ENCODE data around the gene NFIA. TPM values are rescaled to one million over a fixed set of nuclear protein-coding genes. Genes with fewer than 3 reads are reported as not detected.

NFIA gene
- total RNA-seq, 1 experiment from 2014 or later = 23.9 TPM

DNA sequence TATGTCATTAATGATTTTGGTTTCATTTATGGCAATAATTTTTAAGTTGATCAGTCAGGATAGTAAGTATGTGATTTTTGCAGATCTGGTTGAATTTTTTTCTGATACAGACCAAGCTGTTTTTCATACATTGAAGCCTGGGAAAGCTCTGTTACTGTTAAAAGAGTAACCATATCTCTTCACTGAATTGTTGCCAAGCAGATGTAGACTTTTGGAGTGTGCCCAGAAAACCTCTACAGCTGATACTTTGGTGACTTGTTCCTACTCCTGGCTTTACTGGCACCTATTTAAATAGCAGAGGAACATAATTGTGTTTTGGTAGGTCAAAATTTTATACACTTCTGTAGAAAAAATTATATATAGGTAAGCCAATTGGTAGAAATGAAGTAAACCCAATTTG, 49.4 kb downstream of the NFIA start:
- H3K9me3 ChIP-seq (replicated peaks) = no peaks in the 10 kb centered on the region
- no peaks in the 10 kb centered on the region for H3K27me3 ChIP-seq
- DNase-seq = peak in 1 of 2 experiments; percentile 56
- no peaks in the 10 kb centered on the region for H3K36me3 ChIP-seq
- no peak overlapping the region; the same call in 1 of the 2 replicates for H3K27ac ChIP-seq
- peaks cover 17% of the 10 kb centered on the region for H3K4me1 ChIP-seq
- H3K4me3 ChIP-seq = no peak overlapping the region

DNA sequence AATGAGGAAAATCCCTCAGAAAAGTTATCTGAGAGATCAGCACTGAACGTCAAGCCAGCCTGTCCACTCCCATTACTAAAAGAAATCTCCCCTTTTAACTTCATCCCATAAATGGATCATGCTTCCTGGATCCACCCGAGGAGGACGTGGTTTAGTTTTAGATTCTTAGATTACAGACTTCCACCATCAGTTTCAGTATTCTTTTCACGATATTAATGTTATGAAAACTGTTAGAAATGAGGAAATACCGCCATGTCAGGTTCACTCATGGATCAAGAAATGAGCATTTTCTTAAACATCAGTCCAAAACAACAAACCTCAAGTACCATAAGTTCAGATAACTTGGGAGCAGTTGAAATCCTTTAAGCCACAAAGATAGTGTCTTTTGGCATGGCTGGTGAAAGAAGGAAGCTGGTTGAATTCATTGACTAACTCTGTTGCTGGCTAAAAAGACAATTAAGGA, 49.8 kb downstream of the NFIA start:
- Histone ChIP-seq H3K9me3 (replicated peaks) (no peaks in the 10 kb centered on the region), H3K4me1 (peaks cover 17% of the 10 kb centered on the region), H3K36me3 (no peaks in the 10 kb centered on the region), H3K27me3 (no peaks in the 10 kb centered on the region), H3K4me3 (peak overlapping the region; percentile 19), H3K27ac (peak overlapping the region; percentile 15; the same call in 1 of the 2 replicates)
- DNase-seq = peak in 1 of 2 experiments; percentile 48

- H3K4me1 ChIP-seq = peaks cover 17% of the 10 kb centered on the region
These were observed 50.4 kb downstream of the NFIA start for GRCh38 chr1:61132645-61133334.

GRCh38 chr1:61133335-61134019, 51.1 kb downstream of the NFIA start:
- DNase-seq = no peak
- no peaks in the 10 kb centered on the region for H3K36me3 ChIP-seq
- H3K4me1 ChIP-seq = peaks cover 17% of the 10 kb centered on the region
- no peaks in the 10 kb centered on the region for H3K27me3 ChIP-seq
- no peaks in the 10 kb centered on the region for H3K9me3 ChIP-seq (replicated peaks)
- no peak overlapping the region for H3K4me3 ChIP-seq
- H3K27ac ChIP-seq = no peak overlapping the region

More at GRCh38 chr1:61132645-61133334, 50.4 kb downstream of the NFIA start:
- H3K4me3 ChIP-seq = peak overlapping the region; percentile 19
- H3K36me3 ChIP-seq = no peaks in the 10 kb centered on the region
- no peaks in the 10 kb centered on the region for H3K9me3 ChIP-seq (replicated peaks)
- H3K27ac ChIP-seq = peak overlapping the region; percentile 15; the same call in 1 of the 2 replicates
- H3K27me3 ChIP-seq = no peaks in the 10 kb centered on the region
- DNase-seq = peak; percentile 26 to 60

GRCh38 chr1:61135291-61135690, 52.9 kb downstream of the NFIA start:
- Histone ChIP-seq H3K4me3 (no peak overlapping the region), H3K36me3 (no peaks in the 10 kb centered on the region), H3K9me3 (replicated peaks) (no peaks in the 10 kb centered on the region), H3K4me1 (peaks cover 31% of the 10 kb centered on the region), H3K27me3 (no peaks in the 10 kb centered on the region), H3K27ac (no peak overlapping the region)
- DNase-seq = no peak

GRCh38 chr1:61138305-61138704, 55.9 kb downstream of the NFIA start:
- no peaks in the 10 kb centered on the region for H3K27me3 ChIP-seq
- no peak overlapping the region for H3K27ac ChIP-seq
- no peak overlapping the region for H3K4me3 ChIP-seq
- H3K36me3 ChIP-seq = no peaks in the 10 kb centered on the region
- peaks cover 33% of the 10 kb centered on the region for H3K4me1 ChIP-seq
- H3K9me3 ChIP-seq (replicated peaks) = no peaks in the 10 kb centered on the region; the same call in 1 of the 2 replicates
- DNase-seq = no peak

GRCh38 chr1:61138921-61139774, 56.8 kb downstream of the NFIA start:
- no peaks in the 10 kb centered on the region for H3K27me3 ChIP-seq
- peak; percentile 34 to 63 for DNase-seq
- H3K4me3 ChIP-seq = 0 out of 2 replicates have a peak overlapping the region, but pooled peaks have one; percentile 4
- no peak overlapping the region for H3K27ac ChIP-seq
- H3K36me3 ChIP-seq = no peaks in the 10 kb centered on the region
- H3K4me1 ChIP-seq = peaks cover 33% of the 10 kb centered on the region
- H3K9me3 ChIP-seq (replicated peaks) = no peaks in the 10 kb centered on the region; the same call in 1 of the 2 replicates

DNA sequence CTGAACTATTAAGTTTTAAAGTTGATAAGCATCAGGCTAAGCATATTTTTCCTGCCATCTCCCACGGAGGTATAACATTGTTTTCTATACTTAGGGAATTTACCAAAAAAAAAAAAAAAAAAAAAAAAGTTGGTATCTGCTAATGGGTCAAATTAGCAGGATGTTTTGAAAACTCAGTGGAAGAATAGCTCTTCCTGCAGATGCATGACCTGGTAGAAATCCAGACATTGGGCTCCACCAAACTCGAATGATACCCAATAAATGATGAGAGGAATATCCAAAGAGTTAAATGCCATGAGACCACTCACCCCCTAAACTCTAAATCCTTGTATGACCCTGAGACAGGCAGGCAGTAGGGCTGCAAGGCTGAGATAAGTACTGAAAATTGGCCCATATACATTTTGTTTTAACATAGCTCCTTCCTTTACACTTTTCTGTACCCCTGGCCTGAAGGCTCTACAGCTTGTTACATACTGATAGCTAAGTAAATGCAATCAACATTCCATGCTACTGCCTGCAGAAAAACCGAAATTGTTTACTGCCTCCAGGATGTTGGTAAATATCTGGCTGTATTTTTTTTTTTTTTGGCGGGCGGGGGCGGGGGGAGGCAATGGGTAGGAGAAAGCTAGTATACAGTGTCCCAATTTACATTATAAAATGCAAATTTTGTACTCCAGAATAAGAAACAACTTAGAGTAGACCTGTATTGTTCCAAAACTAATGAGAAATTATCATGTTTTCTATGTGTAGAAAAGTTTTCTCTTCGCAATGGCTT, 57.6 kb downstream of the NFIA start:
- Histone ChIP-seq H3K4me3 (no peak overlapping the region), H3K27me3 (no peaks in the 10 kb centered on the region), H3K36me3 (no peaks in the 10 kb centered on the region), H3K27ac (no peak overlapping the region), H3K9me3 (replicated peaks) (no peaks in the 10 kb centered on the region; the same call in 1 of the 2 replicates), H3K4me1 (peaks cover 33% of the 10 kb centered on the region)
- no peak for DNase-seq

DNA sequence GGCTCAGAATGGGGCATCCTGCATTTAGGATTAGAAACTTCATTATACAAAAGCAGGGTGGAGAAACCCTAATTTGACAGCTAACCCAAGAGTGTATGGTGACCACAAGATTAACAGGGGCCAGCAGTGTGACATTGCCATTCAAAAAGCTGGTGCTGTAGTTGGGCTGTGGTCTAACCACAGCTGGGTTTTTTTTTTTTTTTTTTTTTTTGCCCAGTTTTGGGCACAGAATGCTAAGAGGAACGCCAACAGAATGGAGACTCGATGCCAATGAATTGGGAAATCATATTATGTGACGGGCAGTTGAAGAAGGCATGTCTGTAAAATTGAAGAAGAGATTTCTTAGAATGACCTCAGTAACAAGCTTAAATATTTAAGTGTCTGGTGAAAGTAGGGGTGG, 58.4 kb downstream of the NFIA start:
- Histone ChIP-seq H3K9me3 (replicated peaks) (no peaks in the 10 kb centered on the region; the same call in 1 of the 2 replicates), H3K27me3 (no peaks in the 10 kb centered on the region), H3K4me3 (no peak overlapping the region), H3K36me3 (no peaks in the 10 kb centered on the region; the same call in 1 of the 2 replicates), H3K27ac (no peak overlapping the region), H3K4me1 (peaks cover 33% of the 10 kb centered on the region)
- DNase-seq = peak; percentile 16 to 46

DNA sequence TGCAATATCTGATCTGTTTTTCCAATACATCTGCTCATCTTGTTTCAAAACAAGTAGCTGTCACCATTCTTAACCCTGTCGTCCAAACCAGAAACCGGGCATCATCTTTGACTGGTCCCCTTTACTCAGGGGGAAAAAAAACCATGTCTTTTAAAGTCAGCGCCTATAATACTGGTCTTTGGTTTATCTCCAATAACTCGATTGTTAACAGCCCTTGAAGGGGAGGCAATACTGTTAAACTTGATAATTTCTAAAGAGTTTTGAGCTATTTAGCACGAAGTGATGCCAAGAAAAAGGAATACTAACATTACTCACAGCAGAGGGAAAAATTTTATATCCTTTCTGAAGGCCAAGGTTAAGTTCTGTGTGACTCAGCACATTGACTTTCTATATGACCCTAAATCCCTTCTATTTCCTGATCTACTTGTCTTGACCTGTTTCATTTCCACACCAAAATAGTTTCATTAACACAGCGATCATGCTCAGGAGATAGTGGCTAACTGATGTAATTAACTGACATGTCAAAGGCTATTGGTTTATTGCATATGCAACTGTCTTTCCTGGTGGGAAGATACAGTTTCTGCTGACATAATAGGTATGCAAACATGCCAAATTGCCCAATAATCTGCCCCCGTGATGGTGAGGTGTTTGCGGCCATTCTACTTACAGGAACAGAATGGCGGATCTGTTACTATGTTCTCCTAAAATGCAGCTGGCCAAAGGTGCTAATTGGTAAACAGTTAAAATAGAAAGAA, 59.1 kb downstream of the NFIA start:
- H3K27ac ChIP-seq = no peak overlapping the region

GRCh38 chr1:61142043-61142440, 59.7 kb downstream of the NFIA start:
- DNase-seq = no peak
- H3K9me3 ChIP-seq (replicated peaks) = no peaks in the 10 kb centered on the region; the same call in 1 of the 2 replicates
- no peak overlapping the region for H3K27ac ChIP-seq
- H3K4me3 ChIP-seq = no peak overlapping the region
- H3K27me3 ChIP-seq = no peaks in the 10 kb centered on the region
- H3K36me3 ChIP-seq = no peaks in the 10 kb centered on the region; the same call in 1 of the 2 replicates
- H3K4me1 ChIP-seq = peaks cover 33% of the 10 kb centered on the region

More for the DNA sequence above, 59.1 kb downstream of the NFIA start:
- Histone ChIP-seq H3K4me1 (peaks cover 33% of the 10 kb centered on the region), H3K9me3 (replicated peaks) (no peaks in the 10 kb centered on the region; the same call in 1 of the 2 replicates), H3K27me3 (no peaks in the 10 kb centered on the region), H3K4me3 (no peak overlapping the region), H3K36me3 (no peaks in the 10 kb centered on the region; the same call in 1 of the 2 replicates)
- no peak for DNase-seq

GRCh38 chr1:61142726-61143500, 60.6 kb downstream of the NFIA start:
- no peaks in the 10 kb centered on the region; the same call in 1 of the 2 replicates for H3K36me3 ChIP-seq
- peaks cover 33% of the 10 kb centered on the region for H3K4me1 ChIP-seq
- no peak overlapping the region for H3K27ac ChIP-seq
- H3K4me3 ChIP-seq = no peak overlapping the region
- H3K9me3 ChIP-seq (replicated peaks) = no peaks in the 10 kb centered on the region; the same call in 1 of the 2 replicates
- no peak for DNase-seq
- H3K27me3 ChIP-seq = no peaks in the 10 kb centered on the region
